Testis (tissue), 3 donors: ENCODE measurements around the gene CYFIP2. TPM values are rescaled to one million over a fixed set of nuclear protein-coding genes. Genes with fewer than 3 reads are reported as not detected.

Experiments used
- DNase-seq: peaks from one replicate; pipeline ENCODE4 v3.0.0-alpha.2; 2019
- H3K27ac ChIP-seq, 2 donors: fragments of 200-600 bp; sonication (generic); one replicate each; pipeline ENCODE4 v1.5.1; 2019
- H3K27me3 ChIP-seq: fragments of 200-600 bp; sonication (generic); one replicate; pipeline ENCODE4 v1.5.1; 2019
- H3K36me3 ChIP-seq: fragments of 200-600 bp; sonication (generic); one replicate; pipeline ENCODE4 v1.5.1; 2017; ENCODE audit warnings: low read depth; ENCODE audit errors: missing control alignments
- H3K4me1 ChIP-seq: fragments of 200-600 bp; sonication (generic); one replicate; pipeline ENCODE4 v1.5.1; 2019
- H3K4me3 ChIP-seq, 2 donors: fragments of 200-600 bp; sonication (generic); one replicate each; pipeline ENCODE4 v1.5.1; 2017 to 2019
- H3K9me3 ChIP-seq: fragments of 200-600 bp; sonication (generic); one replicate; pipeline ENCODE4 v1.5.1; 2017
- POLR2A ChIP-seq: fragments of 450-650 bp; IDR thresholded peaks from one replicate; pipeline ENCODE4 v1.6.1; 2017; ENCODE audit warnings: antibody characterized with exemption, mild to moderate bottlenecking, moderate library complexity
- WGBS, 2 donors: methylation state at CpG; one replicate each; pipeline ENCODE4 v1.1.5; 2018; 5-methylcytosine and 5-hydroxymethylcytosine counted together
- intact Hi-C: fragments of 100-400 bp; cut with DNase I; formaldehyde crosslinking; loops from one replicate; pipeline ENCODE4 v1.15.1; 2023; ENCODE audit warnings: low total_unique reads
- polyA plus RNA-seq: library from polyadenylated mRNA; stranded (reverse); fragments of 350-450 nt; fragmentation: Illumina TruSeq; extraction: RNeasy Lipid Tissue Mini Kit (QIAGEN cat#74804); gene quantifications from one replicate; pipeline ENCODE4 v1.2.3, GENCODE V29; 2014; ENCODE audit warnings: low read depth, low replicate concordance; ENCODE audit not compliant: insufficient read depth
- total RNA-seq, 2 donors: library from RNA; depleted of rRNA; stranded (reverse); fragments of >200 nt; gene quantifications; one replicate each; pipeline ENCODE4 v1.2.3, GENCODE V29; 2016
- TF ChIP-seq, protein P1 (sequence below), 3 experiments: fragments of 450-650 bp in 2 of 3; fragments of 200-600 bp in 1 of 3; sonication (generic) in 1 of 3; IDR thresholded peaks; one replicate each; pipeline ENCODE4 v1.5.1; 2016 to 2019; ENCODE audit warnings: antibody characterized with exemption in 3 of 3, mild to moderate bottlenecking in 2 of 3, moderate library complexity in 1 of 3

Gene CYFIP2
- total and polyA plus RNA-seq, 3 donors from 2014 or later = 21.7 to 41.4 (median 32.1) TPM

DNA sequence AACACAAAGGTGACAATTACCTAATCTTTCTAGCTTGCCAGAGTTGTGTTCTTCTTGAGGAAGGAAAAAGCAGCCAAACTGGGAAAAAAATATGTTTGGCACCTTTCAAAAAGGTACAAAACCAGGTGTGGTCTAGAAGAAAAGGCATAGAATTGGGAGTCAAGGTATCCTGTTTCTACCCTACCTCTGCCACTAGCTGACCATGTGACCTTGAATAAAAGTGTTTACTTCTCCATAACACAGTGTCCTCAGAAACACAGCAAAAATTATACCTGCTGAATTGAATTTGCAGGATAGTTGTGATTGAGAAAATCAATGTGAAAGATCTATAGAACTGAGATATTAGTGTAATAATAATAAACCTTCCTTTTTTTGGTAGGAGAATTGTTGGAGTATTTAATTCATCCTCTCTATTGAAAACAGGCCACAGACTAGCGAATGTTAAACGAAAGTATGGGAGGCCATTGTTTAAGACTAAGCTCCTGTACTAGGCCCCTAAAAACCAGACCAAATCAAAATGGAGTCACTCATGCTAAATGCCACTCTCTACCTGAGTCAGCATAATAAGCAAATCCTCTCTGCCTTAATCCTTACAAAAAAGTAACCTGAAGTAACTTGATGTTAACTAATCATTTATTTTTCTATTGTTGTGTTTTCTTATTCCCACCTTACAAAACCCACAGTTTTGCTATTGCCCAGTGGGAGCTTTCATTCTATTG is 12.6 kb downstream of the CYFIP2 start:
- no peaks in the 10 kb centered on the region for H3K4me1 ChIP-seq
- H3K9me3 ChIP-seq = no peaks in the 10 kb centered on the region
- no peaks in the 10 kb centered on the region for H3K27me3 ChIP-seq
- no peak for DNase-seq
- H3K27ac ChIP-seq = no peak overlapping the region
- no peak overlapping the region for H3K4me3 ChIP-seq
- WGBS, 2 donors = 87 to 98% methylated on average over 2 of the region's 2 CpGs
- intact Hi-C loops = no loop called here
- no peak for TF ChIP-seq POLR2A
- TF ChIP-seq, protein P1, sequence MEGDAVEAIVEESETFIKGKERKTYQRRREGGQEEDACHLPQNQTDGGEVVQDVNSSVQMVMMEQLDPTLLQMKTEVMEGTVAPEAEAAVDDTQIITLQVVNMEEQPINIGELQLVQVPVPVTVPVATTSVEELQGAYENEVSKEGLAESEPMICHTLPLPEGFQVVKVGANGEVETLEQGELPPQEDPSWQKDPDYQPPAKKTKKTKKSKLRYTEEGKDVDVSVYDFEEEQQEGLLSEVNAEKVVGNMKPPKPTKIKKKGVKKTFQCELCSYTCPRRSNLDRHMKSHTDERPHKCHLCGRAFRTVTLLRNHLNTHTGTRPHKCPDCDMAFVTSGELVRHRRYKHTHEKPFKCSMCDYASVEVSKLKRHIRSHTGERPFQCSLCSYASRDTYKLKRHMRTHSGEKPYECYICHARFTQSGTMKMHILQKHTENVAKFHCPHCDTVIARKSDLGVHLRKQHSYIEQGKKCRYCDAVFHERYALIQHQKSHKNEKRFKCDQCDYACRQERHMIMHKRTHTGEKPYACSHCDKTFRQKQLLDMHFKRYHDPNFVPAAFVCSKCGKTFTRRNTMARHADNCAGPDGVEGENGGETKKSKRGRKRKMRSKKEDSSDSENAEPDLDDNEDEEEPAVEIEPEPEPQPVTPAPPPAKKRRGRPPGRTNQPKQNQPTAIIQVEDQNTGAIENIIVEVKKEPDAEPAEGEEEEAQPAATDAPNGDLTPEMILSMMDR (IDR thresholded peaks at IDR 0.05) = no peak
- H3K36me3 ChIP-seq = no peaks in the 10 kb centered on the region

DNA sequence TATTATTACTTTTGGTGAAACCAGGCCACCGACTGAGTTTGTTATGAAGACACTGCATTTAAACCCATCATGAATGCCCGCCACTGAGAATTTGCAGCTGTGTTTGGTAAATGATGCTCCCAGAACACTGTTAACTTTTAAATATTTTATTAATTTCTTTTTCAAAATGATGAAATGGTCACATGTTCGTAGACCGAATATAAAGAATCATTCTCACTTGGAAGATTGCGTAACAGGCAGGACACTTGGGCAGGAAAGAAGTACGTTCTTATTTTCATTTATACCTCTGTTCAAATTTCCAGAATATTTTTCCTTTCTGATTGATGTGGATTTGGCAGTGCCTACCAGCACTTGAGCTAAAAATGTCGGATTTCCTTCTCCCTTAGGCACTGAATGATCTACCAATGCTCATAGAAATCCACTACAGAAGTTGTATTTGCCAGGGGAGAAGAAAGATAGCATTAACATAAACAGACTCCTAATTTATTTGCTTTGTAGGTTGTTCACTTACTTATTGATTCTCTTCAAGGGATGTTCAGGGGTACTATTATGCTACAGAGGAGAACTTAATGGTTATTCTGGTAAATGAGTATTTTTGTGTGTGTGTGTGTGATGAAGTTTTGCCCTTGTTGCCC is 13.8 kb downstream of the CYFIP2 start:
- DNase-seq = no peak
- H3K36me3 ChIP-seq = no peaks in the 10 kb centered on the region
- H3K27me3 ChIP-seq = no peaks in the 10 kb centered on the region
- no peaks in the 10 kb centered on the region for H3K4me1 ChIP-seq
- no peaks in the 10 kb centered on the region for H3K9me3 ChIP-seq
- H3K4me3 ChIP-seq = no peak overlapping the region
- intact Hi-C loops = no loop called here
- no peak overlapping the region for H3K27ac ChIP-seq
- TF ChIP-seq, protein P1 (IDR thresholded peaks at IDR 0.05) = no peak
- no peak for TF ChIP-seq POLR2A
- 82 to 92% methylated on average over 7 of the region's 7 CpGs for WGBS, 2 donors

DNA sequence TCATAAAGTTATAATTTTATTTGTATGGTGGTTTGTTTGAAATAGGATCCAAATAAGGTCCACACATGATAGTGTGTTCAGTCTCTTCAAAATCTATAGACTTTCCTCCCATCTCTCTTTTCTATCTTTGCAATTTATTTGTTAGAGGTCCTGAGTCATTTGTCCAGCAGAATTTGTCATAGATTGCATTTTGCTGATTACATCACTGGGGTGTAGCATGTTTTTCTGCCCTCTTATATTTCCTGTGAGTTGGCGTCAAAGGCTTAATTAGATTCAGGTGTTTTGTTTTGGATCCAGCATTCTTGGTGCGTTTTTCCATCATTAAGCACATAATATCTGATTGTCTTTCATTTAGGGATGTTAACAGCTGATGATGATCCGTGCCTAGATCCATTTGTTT is 15.0 kb downstream of the CYFIP2 start:
- Histone ChIP-seq H3K9me3 (no peaks in the 10 kb centered on the region), H3K27ac (no peak overlapping the region), H3K4me1 (no peaks in the 10 kb centered on the region), H3K4me3 (no peak overlapping the region), H3K27me3 (no peaks in the 10 kb centered on the region), H3K36me3 (no peaks in the 10 kb centered on the region)
- intact Hi-C loops = no loop called here
- 81 to 87% methylated on average over 3 of the region's 3 CpGs for WGBS, 2 donors
- DNase-seq = no peak
- TF ChIP-seq, protein P1 (IDR thresholded peaks at IDR 0.05) = no peak

DNA sequence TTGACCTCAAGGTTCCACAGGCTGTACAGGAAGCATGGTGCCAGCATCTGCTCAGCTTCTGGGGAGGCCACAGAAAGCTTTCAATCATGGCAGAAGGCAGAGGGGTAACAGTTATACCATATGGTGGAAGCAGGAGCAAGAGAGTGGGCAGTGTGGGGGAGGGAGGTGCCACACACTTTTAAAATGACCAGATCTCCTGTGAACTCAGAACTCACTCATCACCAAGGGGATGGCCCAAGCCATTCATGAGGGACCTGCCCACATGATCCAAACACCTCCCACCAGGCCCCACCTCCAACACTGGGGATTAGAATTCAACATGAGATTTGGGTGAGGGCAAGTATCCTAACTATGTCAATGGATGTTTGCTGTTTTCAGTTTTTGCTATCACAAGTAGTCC is 16.2 kb downstream of the CYFIP2 start:
- intact Hi-C loops = no loop called here
- no peak overlapping the region for H3K4me3 ChIP-seq
- H3K4me1 ChIP-seq = no peaks in the 10 kb centered on the region
- H3K36me3 ChIP-seq = no peaks in the 10 kb centered on the region
- DNase-seq = no peak
- no peak overlapping the region for H3K27ac ChIP-seq
- H3K27me3 ChIP-seq = no peaks in the 10 kb centered on the region
- no peaks in the 10 kb centered on the region for H3K9me3 ChIP-seq
- TF ChIP-seq, protein P1 (IDR thresholded peaks at IDR 0.05) = no peak
- TF ChIP-seq POLR2A = no peak

DNA sequence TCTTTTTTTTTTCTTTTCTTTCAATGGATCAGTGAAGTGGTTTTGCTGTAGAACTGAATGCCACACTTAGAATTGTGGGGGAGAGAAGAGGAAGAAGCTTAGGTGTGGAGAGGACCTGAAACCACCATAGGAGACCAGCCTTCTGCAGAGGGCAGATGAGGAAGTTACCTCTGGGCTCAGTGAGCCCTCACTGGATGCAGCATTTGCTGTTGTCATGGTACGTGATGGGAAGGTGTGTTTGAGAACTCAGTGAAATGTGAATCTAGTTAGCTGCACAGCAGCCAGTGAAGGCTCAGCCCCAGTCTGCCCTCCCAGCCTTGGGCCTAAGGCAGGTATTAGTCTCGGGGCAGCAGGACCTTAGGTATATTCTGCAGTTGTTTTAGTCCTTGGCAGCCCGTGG is 17.5 kb downstream of the CYFIP2 start:
- Histone ChIP-seq H3K4me1 (no peaks in the 10 kb centered on the region), H3K4me3 (no peak overlapping the region), H3K27me3 (no peaks in the 10 kb centered on the region), H3K27ac (no peak overlapping the region), H3K9me3 (no peaks in the 10 kb centered on the region), H3K36me3 (no peaks in the 10 kb centered on the region)
- WGBS, 2 donors = 86 to 97% methylated on average over 3 of the region's 3 CpGs
- DNase-seq = no peak
- intact Hi-C loops = no loop called here
- TF ChIP-seq POLR2A = no peak
- TF ChIP-seq, protein P1 (IDR thresholded peaks at IDR 0.05) = no peak
